Measurements from ENCODE around the gene RHEB.
"Not testable (repeated sequence)": the region's sequence is repeated elsewhere in the genome, so short reads cannot be mapped to it uniquely, and the experiment has no call there.

The RHEB gene

GRCh38 chr7:151524845-151525244, 5.2 kb upstream of the RHEB start:
- DNase-seq (ENCODE audit: low read depth): no peak

- DNase-seq (ENCODE audit: low read depth): no peak
These were observed 4.6 kb upstream of the RHEB start for GRCh38 chr7:151524331-151524730.

DNA sequence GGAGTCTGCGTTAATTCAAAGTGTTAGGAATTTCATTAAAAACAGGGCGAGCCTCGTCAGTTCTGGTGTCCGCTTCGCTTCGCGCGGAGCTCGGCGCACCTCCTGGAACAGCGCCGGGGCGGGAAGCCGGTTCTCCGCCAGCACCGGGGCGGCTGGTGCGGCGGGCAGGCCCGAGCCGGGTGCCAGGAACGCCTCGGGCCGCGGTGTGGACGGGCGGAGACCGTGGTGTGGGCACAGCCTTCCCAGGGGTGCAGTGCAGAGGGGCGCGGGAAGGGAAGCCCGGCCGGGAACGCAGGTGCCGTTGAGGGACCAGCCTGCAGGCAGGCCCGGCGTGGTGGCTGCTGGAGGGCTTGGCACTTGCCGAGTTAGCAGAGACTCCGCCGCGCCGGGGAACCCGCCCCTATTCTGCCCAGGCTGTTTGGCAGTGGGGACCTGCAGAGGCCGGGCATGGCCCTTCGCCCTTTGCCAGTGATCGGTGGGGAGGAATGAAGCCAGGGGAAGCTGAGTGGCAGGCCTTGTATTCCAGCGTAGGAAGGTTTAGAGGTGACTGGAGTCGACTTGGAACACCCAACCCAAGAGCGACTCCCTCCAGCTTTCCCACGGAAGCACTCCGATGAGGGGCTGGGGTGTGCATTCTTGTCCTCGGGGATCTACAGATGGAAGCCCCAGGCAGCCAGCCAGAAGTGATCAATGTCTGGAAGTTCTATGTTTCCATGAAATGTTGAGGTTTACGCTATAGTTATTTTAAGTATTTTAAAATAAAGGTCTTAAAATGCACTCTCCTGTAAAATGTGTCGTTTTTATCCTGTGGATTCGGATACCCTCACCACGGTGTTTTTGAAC, 945 bp upstream of the RHEB start:
- no peak for DNase-seq (ENCODE audit: low read depth)

- not testable (repeated sequence) for DNase-seq (ENCODE audit: low read depth)
These were observed 539 bp downstream of the RHEB start for GRCh38 chr7:151518947-151519764.

DNA sequence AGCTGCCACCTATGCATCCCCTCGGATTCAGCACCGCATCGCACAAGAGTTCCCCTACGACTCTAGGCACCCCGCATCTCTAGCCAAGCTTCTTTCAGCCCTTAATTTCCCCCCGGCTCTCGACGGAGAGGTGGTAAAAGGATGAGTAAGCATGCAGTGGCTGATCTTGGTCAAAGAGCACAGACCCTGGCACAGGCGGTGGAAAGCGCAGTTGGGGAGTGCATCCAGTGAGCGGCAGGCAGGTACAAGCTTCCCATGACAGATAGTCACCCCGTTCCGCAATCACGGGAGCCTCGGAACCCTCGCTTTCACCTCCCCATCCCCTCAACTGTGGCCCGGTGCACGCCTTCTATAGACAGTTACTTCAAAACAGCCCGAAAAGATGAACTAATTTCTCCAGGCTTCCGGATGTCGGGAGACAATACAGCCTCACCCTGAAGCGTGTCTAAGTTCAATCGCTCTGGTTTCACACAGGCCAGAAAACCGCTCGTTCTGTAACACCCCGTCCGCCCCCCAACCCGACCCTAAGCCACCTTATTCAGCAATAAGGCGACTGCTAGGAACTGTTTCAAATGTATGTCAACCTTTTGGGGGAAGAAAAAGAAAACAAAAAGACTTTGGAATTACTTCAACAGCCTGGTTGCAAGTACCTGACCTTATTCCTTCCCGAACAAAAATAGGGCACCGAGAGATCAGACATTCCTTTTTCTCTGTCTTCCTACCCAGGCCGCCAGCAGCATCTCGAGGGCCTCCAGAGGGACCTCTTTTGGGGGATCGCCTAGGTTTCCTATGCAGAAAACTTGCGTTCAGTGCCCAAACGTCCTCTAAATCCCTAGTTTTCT, 1.4 kb downstream of the RHEB start:
- DNase-seq (ENCODE audit: low read depth): no peak

DNA sequence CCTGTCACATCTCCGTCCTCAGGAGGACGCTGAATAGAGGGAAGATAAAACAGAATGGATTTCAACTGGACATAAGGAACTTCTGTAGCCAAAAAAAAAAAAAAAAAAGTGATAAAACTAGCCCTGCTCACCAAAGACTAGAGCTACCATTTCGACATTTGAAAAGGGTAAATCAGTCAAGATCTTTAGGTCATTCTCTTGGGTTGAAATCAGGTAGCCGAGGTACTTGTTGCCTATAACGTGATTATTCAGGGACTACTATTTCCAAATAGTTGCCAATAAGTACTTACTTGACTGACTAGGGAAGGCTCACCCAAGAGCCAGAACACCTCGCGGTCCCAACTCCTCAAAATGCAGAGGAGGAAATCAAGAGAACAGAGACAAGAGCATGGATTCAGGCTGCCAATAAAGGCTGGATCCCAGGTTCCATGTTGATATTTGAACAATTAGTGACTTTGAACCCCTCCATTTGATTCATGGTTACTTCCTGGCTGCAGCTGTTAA, 2.0 kb downstream of the RHEB start:
- DNase-seq (ENCODE audit: low read depth): no peak

DNA sequence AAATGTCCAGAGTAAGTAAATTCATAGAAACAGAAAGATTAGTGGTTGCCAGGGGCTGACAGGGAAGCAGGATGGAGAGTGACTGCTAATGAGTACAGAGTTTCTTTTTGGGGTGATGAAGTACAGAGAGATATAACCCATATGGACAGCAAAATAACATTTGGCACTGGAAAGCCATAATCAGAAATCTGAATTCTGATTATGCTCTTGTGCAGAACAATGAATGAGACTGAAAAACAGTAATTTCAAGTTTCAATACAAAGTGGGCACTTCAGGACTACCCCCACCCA, 4.5 kb downstream of the RHEB start:
- DNase-seq (ENCODE audit: low read depth): no peak

DNA sequence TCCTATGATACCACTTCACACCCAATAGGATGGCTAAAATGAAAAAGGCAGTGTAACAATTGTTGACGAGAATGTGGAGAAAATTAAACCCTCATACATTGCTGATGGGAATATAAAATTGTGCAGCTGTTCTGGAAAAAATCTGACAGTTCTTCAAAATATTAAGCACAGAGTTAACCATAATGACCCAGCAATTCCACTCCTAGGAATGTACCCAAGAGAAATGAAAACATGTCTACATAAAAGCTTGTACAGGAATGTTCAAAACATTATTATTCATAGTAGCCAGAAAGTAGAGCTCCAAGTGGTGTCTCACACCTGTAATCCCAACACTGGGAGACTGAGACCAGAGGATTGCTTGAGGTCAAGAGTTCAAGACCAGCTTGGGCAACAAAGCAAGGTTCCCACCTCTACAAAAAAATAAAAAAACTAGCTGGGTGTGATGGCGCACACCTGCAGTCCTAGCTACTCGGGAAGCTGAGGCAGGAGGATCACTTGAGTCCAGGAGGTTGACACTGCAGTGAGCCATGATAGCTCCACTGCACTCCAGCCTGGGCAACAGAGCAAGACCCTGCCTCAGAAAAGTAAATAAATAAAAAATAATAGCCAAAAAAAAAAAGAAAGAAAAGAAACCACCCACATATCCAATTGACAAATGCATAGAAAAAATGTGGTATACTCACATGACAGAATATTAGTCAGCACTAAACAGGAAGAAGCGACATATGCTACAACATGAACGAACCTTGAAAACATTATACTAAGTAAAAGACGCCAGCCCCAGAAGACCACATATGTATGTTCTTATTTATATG, 5.0 kb downstream of the RHEB start:
- no peak for DNase-seq (ENCODE audit: low read depth)

DNA sequence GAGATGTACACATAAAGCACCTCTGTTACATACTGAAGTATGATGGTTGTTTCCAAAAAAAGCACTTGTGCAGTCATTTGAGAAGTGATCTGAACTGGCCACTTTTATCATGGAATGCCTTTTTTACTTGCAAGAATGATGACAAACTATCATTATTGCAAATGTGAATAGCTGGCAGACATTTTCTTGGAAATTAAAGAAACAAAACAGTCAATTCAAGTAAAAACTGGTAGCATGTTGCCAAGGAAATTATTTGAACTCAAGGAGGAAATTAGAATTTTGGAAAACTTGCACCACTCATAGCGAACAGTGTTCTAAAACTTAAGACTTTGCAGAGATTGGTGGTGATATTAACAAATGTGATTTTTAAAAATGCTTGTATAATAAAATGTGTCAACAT, 6.6 kb downstream of the RHEB start:
- DNase-seq (ENCODE audit: low read depth): no peak

- DNase-seq (ENCODE audit: low read depth): no peak
These were observed 7.3 kb downstream of the RHEB start for GRCh38 chr7:151512353-151512752.

- no peak for DNase-seq (ENCODE audit: low read depth)
These were observed 7.7 kb downstream of the RHEB start for GRCh38 chr7:151511946-151512345.

GRCh38 chr7:151511270-151511669, 8.4 kb downstream of the RHEB start:
- no peak for DNase-seq (ENCODE audit: low read depth)

GRCh38 chr7:151509670-151510333, 9.9 kb downstream of the RHEB start:
- DNase-seq (ENCODE audit: low read depth): no peak

DNA sequence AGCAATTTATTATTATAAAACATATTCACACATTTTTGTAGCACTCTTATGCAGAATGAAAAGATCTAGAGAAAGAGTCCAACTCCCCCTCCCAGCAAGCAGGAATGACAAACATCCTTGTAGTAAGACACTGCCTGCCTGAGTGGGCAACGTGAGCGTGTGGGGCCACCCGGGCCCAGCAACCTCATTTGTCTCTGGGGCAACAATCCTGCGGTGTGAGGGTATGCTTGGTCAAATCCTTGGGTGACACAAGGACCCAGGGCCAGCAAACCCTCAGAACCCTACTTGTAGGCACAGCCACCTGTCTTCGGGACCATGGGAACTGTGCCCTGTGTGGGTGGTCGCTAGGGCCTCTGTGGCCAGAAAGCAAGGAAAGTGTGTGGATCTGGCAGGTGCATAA, 10.7 kb downstream of the RHEB start:
- DNase-seq (ENCODE audit: low read depth): no peak

DNA sequence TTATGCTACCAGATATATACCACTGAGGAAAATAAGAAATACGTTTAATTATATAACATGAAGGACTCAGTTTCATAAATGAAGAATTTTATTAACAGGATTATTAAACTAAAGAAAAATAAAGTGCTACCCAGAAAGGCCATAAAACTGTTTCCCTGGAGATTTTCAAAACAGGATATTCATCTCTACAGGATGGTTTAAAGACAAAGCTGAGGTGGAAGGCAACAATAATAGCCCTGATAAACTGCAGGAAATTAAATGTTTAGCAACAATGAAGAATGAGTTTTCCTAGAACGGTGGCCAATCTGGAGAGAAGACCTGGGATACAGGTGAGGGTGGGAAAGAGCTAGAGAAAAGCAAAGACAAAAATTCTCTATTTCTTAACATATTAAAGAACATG, 11.9 kb downstream of the RHEB start:
- no peak for DNase-seq (ENCODE audit: low read depth)

DNA sequence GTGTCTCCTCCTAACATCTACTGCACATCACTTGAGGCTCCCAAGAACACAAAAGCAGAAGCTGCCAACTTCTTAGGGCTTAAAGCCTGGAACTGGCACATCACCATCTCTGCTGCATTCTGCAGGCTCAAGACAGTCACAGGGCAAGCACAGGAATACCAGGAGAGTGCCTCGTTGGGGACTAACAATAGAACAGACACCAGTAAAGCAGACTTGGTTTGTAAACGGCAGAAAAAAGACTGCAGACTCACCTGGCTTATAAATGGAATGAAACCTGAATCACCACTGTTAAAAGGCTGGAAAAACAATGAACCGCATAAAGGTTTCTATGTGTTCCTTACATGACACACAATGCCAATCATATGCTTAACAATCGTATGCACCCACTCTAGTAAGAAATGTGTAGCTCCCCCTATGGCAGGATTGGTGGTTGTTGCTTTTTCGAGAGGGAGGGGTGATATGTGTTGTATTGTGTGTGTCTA, 12.8 kb downstream of the RHEB start:
- DNase-seq (ENCODE audit: low read depth): no peak

GRCh38 chr7:151505836-151506468, 13.7 kb downstream of the RHEB start:
- no peak for DNase-seq (ENCODE audit: low read depth)

GRCh38 chr7:151505433-151505832, 14.3 kb downstream of the RHEB start:
- DNase-seq (ENCODE audit: low read depth): no peak

DNA sequence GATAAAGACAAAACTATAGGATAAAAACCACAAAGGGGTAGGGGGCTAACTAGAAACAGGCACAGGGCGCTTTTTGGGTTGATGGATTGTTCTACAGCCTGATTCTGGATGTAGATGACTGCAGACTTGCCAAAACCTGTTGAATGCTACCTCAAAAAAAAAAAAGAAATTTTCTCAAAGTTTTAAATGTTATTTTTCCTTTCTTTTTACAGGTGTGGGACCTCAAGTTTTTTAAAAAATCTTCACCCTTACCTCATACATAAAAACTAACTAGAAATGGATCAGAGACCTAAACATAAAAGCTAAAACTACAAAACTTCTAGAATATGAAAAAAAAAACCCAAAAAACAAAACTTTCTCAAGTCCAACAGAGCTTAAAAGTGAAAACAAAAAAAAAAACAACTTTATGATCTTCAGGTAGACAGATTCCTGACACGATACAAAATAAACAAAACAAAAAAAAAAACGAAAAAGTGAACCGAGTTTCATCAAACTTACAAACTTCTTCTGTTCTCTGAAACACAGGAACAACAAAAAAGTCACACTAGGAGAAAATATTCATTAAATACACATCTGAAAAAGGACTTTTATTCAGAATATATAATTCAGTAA, 14.9 kb downstream of the RHEB start:
- no peak for DNase-seq (ENCODE audit: low read depth)
